Uterus (tissue), 4 donors: ENCODE data around the gene SARS1. TPM values are rescaled to one million over a fixed set of nuclear protein-coding genes. Genes with fewer than 3 reads are reported as not detected.

ENCODE experiments used
- DNase-seq, 2 donors: peaks; one replicate each; pipeline ENCODE4 v3.0.0-alpha.2; 2019 to 2020
- H3K27ac ChIP-seq, 2 donors: fragments of 200-600 bp; sonication (generic); 1 replicate in 1 of 2; 2 replicates in 1 of 2; pipeline ENCODE4 v1.5.1; 2016 to 2018
- H3K27me3 ChIP-seq, 2 donors: fragments of 200-600 bp; sonication (generic); one replicate each; pipeline ENCODE4 v1.5.1; 2018 to 2019; ENCODE audit warnings: control low read depth in 1 of 2
- H3K36me3 ChIP-seq, 2 donors: fragments of 200-600 bp; sonication (generic); one replicate each; pipeline ENCODE4 v1.5.1; 2019; ENCODE audit warnings: control low read depth in 1 of 2
- H3K4me1 ChIP-seq, 2 donors: fragments of 200-600 bp; sonication (generic); one replicate each; pipeline ENCODE4 v1.5.1; 2018 to 2019; ENCODE audit warnings: control low read depth in 1 of 2
- H3K4me3 ChIP-seq, 2 donors: fragments of 200-600 bp; sonication (generic); 1 replicate in 1 of 2; 2 replicates in 1 of 2; pipeline ENCODE4 v1.5.1; 2018 to 2019; ENCODE audit warnings: mild to moderate bottlenecking in 1 of 2
- H3K9me3 ChIP-seq, 2 donors: fragments of 200-600 bp; sonication (generic); one replicate each; pipeline ENCODE4 v1.5.1; 2019; ENCODE audit warnings: control low read depth in 1 of 2
- POLR2A ChIP-seq, 2 donors: fragments of 450-650 bp; IDR thresholded peaks; one replicate each; pipeline ENCODE4 v1.6.1; 2016; ENCODE audit warnings: antibody characterized with exemption in 2 of 2, mild to moderate bottlenecking in 1 of 2, moderate library complexity in 1 of 2
- intact Hi-C: fragments of 100-400 bp; cut with DNase I; formaldehyde crosslinking; loops from one replicate; pipeline ENCODE4 v1.15.1; 2023; ENCODE audit warnings: low total_unique reads
- total RNA-seq, 4 donors: library from RNA; depleted of rRNA in 3 of 4; stranded (reverse); fragments of >200 nt in 3 of 4; gene quantifications; one replicate each; pipeline versions ENCODE4 v1.1.0 to v1.2.4, GENCODE V29; 2014 to 2023
- TF ChIP-seq, protein P1 (sequence below), 4 experiments: fragments of 200-600 bp in 2 of 4; fragments of 450-650 bp in 2 of 4; sonication (generic) in 2 of 4; IDR thresholded peaks; one replicate each; pipeline ENCODE4 v1.5.1; 2016 to 2019; ENCODE audit warnings: antibody characterized with exemption in 4 of 4, mild to moderate bottlenecking in 2 of 4, moderate library complexity in 1 of 4
- donor health status: DM: yes; HTN: yes; CAD: no.

The SARS1 gene
- total RNA-seq, 4 donors from 2014 or later = 98.1 to 138 (median 112) TPM

DNA sequence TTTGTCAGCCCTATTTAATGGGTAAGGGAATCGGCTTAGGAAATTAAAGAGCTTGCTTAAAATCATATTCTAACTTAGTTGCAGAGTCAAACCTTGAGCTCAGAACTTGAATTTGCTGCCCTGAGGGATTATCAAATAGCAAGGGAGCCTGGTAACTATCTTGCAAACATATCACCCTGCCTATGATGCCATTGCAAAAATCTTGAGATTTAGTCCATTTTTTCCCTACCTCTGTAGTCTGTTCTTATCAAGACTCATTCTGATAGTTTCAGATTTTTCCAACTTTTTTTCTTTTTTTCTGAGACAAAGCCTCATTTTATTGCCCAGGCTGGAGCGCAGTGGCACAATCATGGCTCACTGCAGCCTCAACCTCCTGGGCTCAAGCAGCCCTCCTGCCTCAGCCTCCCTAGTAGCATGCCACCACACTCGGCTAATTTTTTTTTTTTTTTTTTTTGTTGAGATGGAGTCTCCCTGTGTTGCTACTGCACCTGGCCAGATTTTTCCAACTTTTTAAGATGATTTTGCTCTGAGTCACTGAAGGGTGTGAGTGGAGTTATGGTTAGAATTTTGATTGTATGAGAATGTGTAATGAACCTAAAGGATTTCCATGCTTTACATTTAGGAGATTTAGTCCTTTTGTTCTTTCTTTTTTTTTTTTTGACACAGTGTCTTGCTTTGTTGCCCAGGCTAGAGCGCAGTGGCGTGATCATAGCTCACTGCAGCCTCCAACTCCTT, 12.2 kb downstream of the SARS1 start:
- Histone ChIP-seq H3K27me3 (no peaks in the 10 kb centered on the region), H3K4me1 (no peaks in the 10 kb centered on the region), H3K9me3 (no peaks in the 10 kb centered on the region), H3K36me3 (no peaks in the 10 kb centered on the region), H3K4me3 (no peak overlapping the region), H3K27ac (no peak overlapping the region)
- no peak for DNase-seq
- TF ChIP-seq, protein P1, sequence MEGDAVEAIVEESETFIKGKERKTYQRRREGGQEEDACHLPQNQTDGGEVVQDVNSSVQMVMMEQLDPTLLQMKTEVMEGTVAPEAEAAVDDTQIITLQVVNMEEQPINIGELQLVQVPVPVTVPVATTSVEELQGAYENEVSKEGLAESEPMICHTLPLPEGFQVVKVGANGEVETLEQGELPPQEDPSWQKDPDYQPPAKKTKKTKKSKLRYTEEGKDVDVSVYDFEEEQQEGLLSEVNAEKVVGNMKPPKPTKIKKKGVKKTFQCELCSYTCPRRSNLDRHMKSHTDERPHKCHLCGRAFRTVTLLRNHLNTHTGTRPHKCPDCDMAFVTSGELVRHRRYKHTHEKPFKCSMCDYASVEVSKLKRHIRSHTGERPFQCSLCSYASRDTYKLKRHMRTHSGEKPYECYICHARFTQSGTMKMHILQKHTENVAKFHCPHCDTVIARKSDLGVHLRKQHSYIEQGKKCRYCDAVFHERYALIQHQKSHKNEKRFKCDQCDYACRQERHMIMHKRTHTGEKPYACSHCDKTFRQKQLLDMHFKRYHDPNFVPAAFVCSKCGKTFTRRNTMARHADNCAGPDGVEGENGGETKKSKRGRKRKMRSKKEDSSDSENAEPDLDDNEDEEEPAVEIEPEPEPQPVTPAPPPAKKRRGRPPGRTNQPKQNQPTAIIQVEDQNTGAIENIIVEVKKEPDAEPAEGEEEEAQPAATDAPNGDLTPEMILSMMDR (IDR thresholded peaks at IDR 0.05) = no peak
- TF ChIP-seq POLR2A (IDR thresholded peaks at IDR 0.05) = no peak
- intact Hi-C loops = no loop called here

DNA sequence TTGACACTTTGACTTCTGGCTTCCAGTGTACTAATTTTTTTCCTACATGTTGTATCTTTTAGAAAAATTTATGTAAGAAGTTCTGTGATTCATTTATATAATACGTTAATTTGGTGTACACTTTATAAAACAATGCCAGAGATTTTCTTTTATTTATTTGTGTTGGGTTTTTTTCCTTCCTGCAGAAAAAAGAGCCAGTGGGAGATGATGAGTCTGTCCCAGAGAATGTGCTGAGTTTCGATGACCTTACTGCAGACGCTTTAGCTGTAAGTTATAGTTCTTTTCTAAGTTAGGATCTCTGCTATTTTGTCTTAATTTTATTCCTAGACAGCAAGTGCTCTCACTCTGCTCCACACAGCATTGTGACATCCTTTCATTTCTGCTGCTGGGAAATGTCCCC, 14.4 kb downstream of the SARS1 start:
- intact Hi-C loops = no loop called here

DNA sequence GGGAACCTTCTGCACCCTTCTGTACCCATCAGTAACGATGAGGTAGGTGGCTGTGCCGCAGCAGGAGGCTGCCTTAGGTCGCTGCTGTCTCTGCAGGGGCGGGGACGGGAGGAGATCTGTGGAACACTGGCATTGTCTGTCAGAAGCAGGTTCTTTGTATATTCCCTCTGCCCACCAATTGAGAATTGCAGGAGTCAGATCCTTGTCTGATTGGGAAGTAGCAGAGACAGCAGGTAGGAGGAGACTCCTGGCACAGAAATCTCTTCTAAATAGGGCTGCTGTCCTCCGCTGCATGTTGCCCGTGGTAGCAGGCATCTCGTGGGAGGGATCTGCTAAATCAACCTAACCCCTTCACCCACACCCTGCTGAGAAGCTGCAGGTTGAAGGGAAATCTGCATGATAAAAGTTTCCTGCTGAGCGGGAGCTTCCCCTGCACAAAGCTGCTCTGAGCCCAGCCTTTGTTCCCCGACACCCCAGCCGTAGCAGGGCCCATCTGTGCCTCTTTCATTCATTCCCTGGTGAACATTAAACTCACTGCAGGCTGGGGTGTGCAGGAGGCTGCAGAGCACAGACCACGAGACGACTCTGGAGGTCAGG, 15.9 kb downstream of the SARS1 start:
- no peak overlapping the region for H3K4me3 ChIP-seq
- H3K27ac ChIP-seq = no peak overlapping the region
- H3K27me3 ChIP-seq = no peaks in the 10 kb centered on the region
- intact Hi-C loops = no loop called here
- no peak for TF ChIP-seq POLR2A (IDR thresholded peaks at IDR 0.05)
- TF ChIP-seq, protein P1 (IDR thresholded peaks at IDR 0.05) = no peak
- no peaks in the 10 kb centered on the region for H3K36me3 ChIP-seq
- DNase-seq = no peak
- H3K4me1 ChIP-seq = no peaks in the 10 kb centered on the region
- H3K9me3 ChIP-seq = no peaks in the 10 kb centered on the region

More for the DNA sequence above, 14.4 kb downstream of the SARS1 start:
- no peaks in the 10 kb centered on the region for H3K27me3 ChIP-seq
- no peaks in the 10 kb centered on the region for H3K4me1 ChIP-seq
- no peak overlapping the region for H3K27ac ChIP-seq
- H3K9me3 ChIP-seq = no peaks in the 10 kb centered on the region
- no peak for DNase-seq
- TF ChIP-seq, protein P1 (IDR thresholded peaks at IDR 0.05) = no peak
- no peak for TF ChIP-seq POLR2A (IDR thresholded peaks at IDR 0.05)
- H3K4me3 ChIP-seq = no peak overlapping the region
- H3K36me3 ChIP-seq = no peaks in the 10 kb centered on the region

DNA sequence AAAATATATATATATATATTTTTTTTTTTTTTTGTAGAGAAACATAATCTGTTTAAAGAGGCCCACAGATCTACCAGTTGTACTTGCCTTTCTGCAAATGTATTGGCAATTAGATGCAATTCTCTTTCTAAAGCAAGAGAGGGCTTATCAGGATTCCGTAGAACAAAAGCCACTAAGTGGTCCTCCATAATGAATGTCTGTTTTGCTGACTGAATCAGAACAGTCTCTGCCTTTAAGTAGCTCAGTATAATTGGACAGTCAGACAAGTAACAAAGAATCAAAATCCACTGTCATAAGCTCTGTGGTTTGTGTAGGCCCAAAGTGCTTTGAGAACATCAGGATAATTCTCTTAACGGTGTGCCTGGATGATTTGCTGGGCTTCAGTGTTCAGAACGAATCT, 17.3 kb downstream of the SARS1 start:
- Histone ChIP-seq H3K27me3 (no peaks in the 10 kb centered on the region), H3K36me3 (no peaks in the 10 kb centered on the region), H3K27ac (no peak overlapping the region), H3K4me3 (no peak overlapping the region), H3K4me1 (no peaks in the 10 kb centered on the region), H3K9me3 (no peaks in the 10 kb centered on the region)
- intact Hi-C loops = no loop called here
- TF ChIP-seq, protein P1 (IDR thresholded peaks at IDR 0.05) = no peak
- TF ChIP-seq POLR2A (IDR thresholded peaks at IDR 0.05) = no peak
- no peak for DNase-seq

DNA sequence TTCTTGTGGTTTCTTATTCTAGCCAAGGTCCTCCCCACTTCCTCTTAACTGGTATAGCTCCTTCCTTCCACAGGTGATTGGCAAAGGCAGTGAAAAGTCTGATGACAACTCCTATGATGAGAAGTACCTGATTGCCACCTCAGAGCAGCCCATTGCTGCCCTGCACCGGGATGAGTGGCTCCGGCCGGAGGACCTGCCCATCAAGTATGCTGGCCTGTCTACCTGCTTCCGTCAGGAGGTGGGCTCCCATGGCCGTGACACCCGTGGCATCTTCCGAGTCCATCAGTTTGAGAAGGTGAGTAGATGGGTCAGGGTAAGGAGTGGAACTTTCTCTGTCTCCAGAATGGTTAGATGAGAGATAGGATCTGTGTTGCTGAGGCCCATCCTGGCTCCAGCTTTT, 21.4 kb downstream of the SARS1 start:
- no peak for DNase-seq
- Histone ChIP-seq H3K27me3 (no peaks in the 10 kb centered on the region), H3K27ac (no peak overlapping the region), H3K9me3 (no peaks in the 10 kb centered on the region), H3K36me3 (no peaks in the 10 kb centered on the region), H3K4me3 (no peak overlapping the region), H3K4me1 (no peaks in the 10 kb centered on the region)
- intact Hi-C loops = no loop called here
- no peak for TF ChIP-seq POLR2A (IDR thresholded peaks at IDR 0.05)
- TF ChIP-seq, protein P1 (IDR thresholded peaks at IDR 0.05) = no peak
